GM23338 (cell line): Measurements from ENCODE around the gene GNA15. TPM values are rescaled to one million over a fixed set of nuclear protein-coding genes. Genes with fewer than 3 reads are reported as not detected.

Experiments
- ATAC-seq: fragments of 200-7000 bp; cut with Tn5 transposase; 3 replicates; pipeline ENCODE4 v1.9.1; 2020
- DNase-seq: peaks from one replicate; pipeline ENCODE4 v3.0.0-alpha.2; 2015; ENCODE audit warnings: low spot score
- H2AFZ ChIP-seq: fragments of 200-600 bp; sonication (generic); 2 replicates; pipeline ENCODE4 v1.8.0; 2016; ENCODE audit warnings: antibody characterized with exemption, mild to moderate bottlenecking, moderate library complexity
- H3F3A ChIP-seq: fragments of 200-600 bp; sonication (generic); replicated peaks from 2 replicates; pipeline ENCODE4 v1.8.0; 2017; ENCODE audit warnings: antibody characterized with exemption, mixed run types, low read depth
- H3K27ac ChIP-seq: fragments of 200-600 bp; sonication (generic); 2 replicates; pipeline ENCODE4 v1.6.1; 2016; ENCODE audit warnings: low read depth
- H3K27me3 ChIP-seq: fragments of 200-600 bp; sonication (generic); 2 replicates; pipeline ENCODE4 v1.8.0; 2016; ENCODE audit warnings: mild to moderate bottlenecking, mixed run types, moderate library complexity; ENCODE audit not compliant: insufficient read depth
- H3K36me3 ChIP-seq: fragments of 200-600 bp; sonication (generic); 2 replicates; pipeline ENCODE4 v1.8.0; 2016; ENCODE audit warnings: mild to moderate bottlenecking; ENCODE audit not compliant: insufficient read depth
- H3K4me1 ChIP-seq: fragments of 200-600 bp; sonication (generic); 2 replicates; pipeline ENCODE4 v1.8.0; 2016; ENCODE audit warnings: mild to moderate bottlenecking, moderate library complexity; ENCODE audit not compliant: insufficient read depth
- H3K4me2 ChIP-seq: fragments of 200-600 bp; sonication (generic); 2 replicates; pipeline ENCODE4 v1.7.1; 2017; ENCODE audit warnings: mixed run types
- H3K4me3 ChIP-seq: fragments of 200-600 bp; sonication (generic); 2 replicates; pipeline ENCODE4 v1.6.1; 2016; ENCODE audit warnings: mixed run types
- H3K79me2 ChIP-seq: fragments of 200-600 bp; sonication (generic); replicated peaks from 2 replicates; pipeline ENCODE4 v1.8.0; 2017; ENCODE audit warnings: mild to moderate bottlenecking; ENCODE audit not compliant: insufficient read depth
- H3K9me2 ChIP-seq: fragments of 200-600 bp; sonication (generic); 2 replicates; pipeline ENCODE4 v1.8.0; 2017; ENCODE audit not compliant: insufficient read depth
- H4K20me1 ChIP-seq: fragments of 200-600 bp; sonication (generic); replicated peaks from 2 replicates; pipeline ENCODE4 v1.8.0; 2017; ENCODE audit warnings: mild to moderate bottlenecking; ENCODE audit not compliant: insufficient read depth
- H3K27ac Mint-ChIP-seq: 2 replicates; pipeline ENCODE4 v1.8.0; 2020; ENCODE audit warnings: inconsistent platforms, mild to moderate bottlenecking, moderate library complexity, mixed read lengths
- H3K27me3 Mint-ChIP-seq: 3 replicates; pipeline ENCODE4 v1.8.0; 2022; ENCODE audit warnings: low read depth, mild to moderate bottlenecking, moderate library complexity, mixed read lengths, inconsistent platforms; ENCODE audit not compliant: insufficient read depth, poor library complexity
- H3K36me3 Mint-ChIP-seq: 3 replicates; pipeline ENCODE4 v1.8.0; 2021; ENCODE audit warnings: low read depth, mild to moderate bottlenecking, inconsistent platforms, moderate library complexity, mixed read lengths
- H3K4me1 Mint-ChIP-seq: 3 replicates; pipeline ENCODE4 v1.8.0; 2020; ENCODE audit warnings: mild to moderate bottlenecking, inconsistent platforms, mixed read lengths
- H3K4me3 Mint-ChIP-seq: 3 replicates; pipeline ENCODE4 v1.8.0; 2021; ENCODE audit warnings: moderate library complexity, mild to moderate bottlenecking, inconsistent platforms, mixed read lengths
- H3K9me3 Mint-ChIP-seq: 3 replicates; pipeline ENCODE4 v1.8.0; 2020; ENCODE audit warnings: moderate library complexity, mild to moderate bottlenecking, inconsistent platforms, mixed read lengths
- CREB1 ChIP-seq: fragments of 250-450 bp; sonication (Bioruptor Pico); IDR thresholded peaks from 2 replicates; pipeline ENCODE4 v1.5.0; 2020; ENCODE audit warnings: low read depth, mild to moderate bottlenecking, moderate library complexity
- ETS1 ChIP-seq: IDR thresholded peaks from 2 replicates; pipeline ENCODE4 v1.6.1; 2016; ENCODE audit warnings: antibody characterized with exemption
- EZH2 ChIP-seq: fragments of 200-600 bp; sonication (generic); IDR thresholded peaks from one replicate; pipeline ENCODE4 v1.8.0; 2017; ENCODE audit warnings: antibody characterized with exemption, mild to moderate bottlenecking, low read depth; ENCODE audit not compliant: unreplicated experiment
- EZH2phosphoT487 ChIP-seq: fragments of 200-600 bp; sonication (generic); IDR thresholded peaks from one replicate; pipeline ENCODE4 v1.8.1; 2018; ENCODE audit warnings: antibody characterized with exemption; ENCODE audit not compliant: unreplicated experiment
- JUNB ChIP-seq: IDR thresholded peaks from one replicate; pipeline ENCODE4 v1.6.1; 2016; ENCODE audit warnings: antibody characterized with exemption; ENCODE audit not compliant: unreplicated experiment
- NANOG ChIP-seq: IDR thresholded peaks from 2 replicates; pipeline ENCODE4 v1.6.1; 2016; ENCODE audit warnings: antibody characterized with exemption, borderline replicate concordance
- POLR2AphosphoS5 ChIP-seq: IDR thresholded peaks from 2 replicates; pipeline ENCODE4 v1.6.1; 2016; ENCODE audit warnings: antibody characterized with exemption, low read depth
- STAT1 ChIP-seq: IDR thresholded peaks from one replicate; pipeline ENCODE4 v1.6.1; 2016; ENCODE audit warnings: antibody characterized with exemption; ENCODE audit not compliant: unreplicated experiment
- ZNF114 ChIP-seq: fragments of 250-450 bp; sonication (Bioruptor Pico); IDR thresholded peaks from 2 replicates; pipeline ENCODE4 v1.5.0; 2020; ENCODE audit warnings: mild to moderate bottlenecking, moderate library complexity
- ZNF331 ChIP-seq: fragments of 250-450 bp; sonication (Bioruptor Pico); IDR thresholded peaks from 2 replicates; pipeline ENCODE4 v1.5.0; 2020; ENCODE audit warnings: low read depth, mild to moderate bottlenecking, moderate library complexity
- ZNF462 ChIP-seq: fragments of 250-450 bp; sonication (Bioruptor Pico); IDR thresholded peaks from 2 replicates; pipeline ENCODE4 v1.5.0; 2020; ENCODE audit warnings: mild to moderate bottlenecking, moderate library complexity
- polyA plus RNA-seq: library from polyadenylated mRNA; unstranded; fragments of >200 nt; fragmentation: Nextera tagmentation; extraction: Ambion mirVana; gene quantifications from 2 replicates; pipeline ENCODE4 v1.2.1, GENCODE V29; 2016
- total RNA-seq: library from RNA; depleted of rRNA; stranded (reverse); fragments of >200 nt; shearing (Covaris generic); gene quantifications from 2 replicates; pipeline ENCODE4 v1.2.3, GENCODE V29; 2014
- TF ChIP-seq, protein P1 (sequence below), 2 experiments: fragments of 200-600 bp in 1 of 2; sonication (generic) in 1 of 2; conservative IDR thresholded peaks; 2 replicates each; pipeline versions ENCODE4 v1.5.1 to v1.6.1; 2016 to 2017; ENCODE audit warnings: antibody characterized with exemption in 2 of 2, low read depth in 2 of 2, mild to moderate bottlenecking in 2 of 2, moderate library complexity in 1 of 2

The GNA15 gene
- total and polyA plus RNA-seq, 2 experiments from 2014 or later: 0.14 to 0.31 TPM

GRCh38 chr19:3121821-3122511 lies 13.9 kb upstream of the GNA15 start (continued):
- TF ChIP-seq, protein P1, sequence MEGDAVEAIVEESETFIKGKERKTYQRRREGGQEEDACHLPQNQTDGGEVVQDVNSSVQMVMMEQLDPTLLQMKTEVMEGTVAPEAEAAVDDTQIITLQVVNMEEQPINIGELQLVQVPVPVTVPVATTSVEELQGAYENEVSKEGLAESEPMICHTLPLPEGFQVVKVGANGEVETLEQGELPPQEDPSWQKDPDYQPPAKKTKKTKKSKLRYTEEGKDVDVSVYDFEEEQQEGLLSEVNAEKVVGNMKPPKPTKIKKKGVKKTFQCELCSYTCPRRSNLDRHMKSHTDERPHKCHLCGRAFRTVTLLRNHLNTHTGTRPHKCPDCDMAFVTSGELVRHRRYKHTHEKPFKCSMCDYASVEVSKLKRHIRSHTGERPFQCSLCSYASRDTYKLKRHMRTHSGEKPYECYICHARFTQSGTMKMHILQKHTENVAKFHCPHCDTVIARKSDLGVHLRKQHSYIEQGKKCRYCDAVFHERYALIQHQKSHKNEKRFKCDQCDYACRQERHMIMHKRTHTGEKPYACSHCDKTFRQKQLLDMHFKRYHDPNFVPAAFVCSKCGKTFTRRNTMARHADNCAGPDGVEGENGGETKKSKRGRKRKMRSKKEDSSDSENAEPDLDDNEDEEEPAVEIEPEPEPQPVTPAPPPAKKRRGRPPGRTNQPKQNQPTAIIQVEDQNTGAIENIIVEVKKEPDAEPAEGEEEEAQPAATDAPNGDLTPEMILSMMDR (conservative IDR thresholded peaks at IDR 0.05; ENCODE audit: low read depth in 2 of 2): no peak
- TF ChIP-seq EZH2 (no peak), ETS1 (no peak), POLR2AphosphoS5 (no peak)

DNA sequence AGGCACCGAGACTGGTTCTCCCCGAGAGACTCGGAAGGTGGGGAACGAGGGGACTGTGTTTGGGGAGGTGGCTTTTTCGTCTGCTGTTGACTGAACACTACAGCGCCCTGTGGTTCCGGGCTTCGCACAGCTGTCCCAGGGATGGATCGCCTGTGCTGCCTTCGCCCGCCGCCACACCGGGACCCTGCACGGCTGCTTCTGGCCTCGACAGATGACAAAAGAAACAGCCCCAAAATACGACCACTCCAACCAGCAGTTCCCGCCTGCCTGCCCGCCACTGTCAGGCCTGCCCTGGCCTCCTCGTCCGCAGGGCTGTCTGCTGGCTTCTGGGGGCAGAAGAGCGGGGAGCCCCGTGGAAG lies 13.3 kb upstream of the GNA15 start:
- no peaks in the 10 kb centered on the region for H3K9me3 Mint-ChIP-seq
- Histone ChIP-seq H2AFZ (no peak overlapping the region), H3F3A (no peaks in the 10 kb centered on the region), H3K79me2 (no peaks in the 10 kb centered on the region), H4K20me1 (no peaks in the 10 kb centered on the region), H3K9me2 (no peaks in the 10 kb centered on the region), H3K27ac (no peak overlapping the region), H3K27me3 (no peaks in the 10 kb centered on the region), H3K4me1 (no peaks in the 10 kb centered on the region), H3K4me3 (no peak overlapping the region), H3K4me2 (no peak overlapping the region), H3K36me3 (no peaks in the 10 kb centered on the region)
- H3K4me1 Mint-ChIP-seq: no peaks in the 10 kb centered on the region
- ATAC-seq: no peak
- no peak overlapping the region for H3K4me3 Mint-ChIP-seq
- DNase-seq: no peak
- peaks cover 14% of the 10 kb centered on the region for H3K27me3 Mint-ChIP-seq
- no peaks in the 10 kb centered on the region for H3K36me3 Mint-ChIP-seq
- no peak overlapping the region for H3K27ac Mint-ChIP-seq
- TF ChIP-seq STAT1 (no peak), CREB1 (CRISPR knock-in tag) (no peak), POLR2AphosphoS5 (no peak), NANOG (no peak), ZNF462 (CRISPR knock-in tag) (no peak), JUNB (no peak), ETS1 (no peak), EZH2phosphoT487 (no peak), ZNF331 (CRISPR knock-in tag) (no peak), ZNF114 (CRISPR knock-in tag) (no peak)
- TF ChIP-seq, protein P1 (conservative IDR thresholded peaks at IDR 0.05; ENCODE audit: low read depth in 2 of 2): no peak
